ENCODE data around the gene TGFA. TPM values are rescaled to one million over a fixed set of nuclear protein-coding genes. Genes with fewer than 3 reads are reported as not detected.

TGFA gene
- total RNA-seq, 1 donor from 2014 or later = 1.0 TPM

DNA sequence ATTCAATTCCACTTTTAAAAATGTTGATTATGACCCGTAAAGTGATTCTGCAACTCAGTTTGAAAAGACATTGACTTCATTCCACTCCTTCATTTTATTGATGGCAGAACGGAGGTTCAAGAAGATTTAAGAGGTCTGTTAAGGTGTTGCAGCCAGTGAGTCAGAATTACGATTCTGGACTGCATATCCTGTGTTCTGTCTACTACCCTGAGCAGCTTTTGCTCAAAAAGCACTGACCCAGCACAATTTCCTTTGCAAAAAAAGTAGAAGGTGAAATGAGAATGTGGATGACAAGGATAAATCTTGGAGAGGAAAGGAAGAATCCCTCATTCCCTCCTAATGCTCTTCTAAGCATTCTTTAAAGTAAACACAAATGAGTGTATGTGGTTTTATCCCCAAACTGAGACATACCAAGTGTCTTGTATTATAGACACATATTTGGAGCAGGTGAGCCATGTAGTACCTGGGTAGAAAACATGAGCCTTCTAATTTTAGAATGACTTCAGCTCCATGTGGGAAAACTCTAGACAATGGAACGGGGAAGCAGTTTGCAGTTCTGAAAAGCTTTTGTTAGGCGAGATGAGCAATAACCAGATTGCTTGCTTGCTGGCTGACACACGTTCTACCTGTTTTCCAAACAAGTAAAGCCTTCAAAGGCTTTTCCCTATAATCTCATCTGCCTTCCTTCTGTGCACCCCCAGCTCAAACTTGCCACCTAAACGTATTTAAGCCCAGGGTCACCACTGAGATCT is 44.7 kb downstream of the TGFA start:
- no peak for DNase-seq (ENCODE audit: missing footprints)
- intact Hi-C loops (cut with DNase I) = no loop called here
- ATAC-seq = no peak

GRCh38 chr2:70505613-70506391 is 47.8 kb downstream of the TGFA start:
- intact Hi-C loops (cut with DNase I) = no loop called here
- ATAC-seq (no peak), DNase-seq (ENCODE audit: missing footprints) (no peak)

DNA sequence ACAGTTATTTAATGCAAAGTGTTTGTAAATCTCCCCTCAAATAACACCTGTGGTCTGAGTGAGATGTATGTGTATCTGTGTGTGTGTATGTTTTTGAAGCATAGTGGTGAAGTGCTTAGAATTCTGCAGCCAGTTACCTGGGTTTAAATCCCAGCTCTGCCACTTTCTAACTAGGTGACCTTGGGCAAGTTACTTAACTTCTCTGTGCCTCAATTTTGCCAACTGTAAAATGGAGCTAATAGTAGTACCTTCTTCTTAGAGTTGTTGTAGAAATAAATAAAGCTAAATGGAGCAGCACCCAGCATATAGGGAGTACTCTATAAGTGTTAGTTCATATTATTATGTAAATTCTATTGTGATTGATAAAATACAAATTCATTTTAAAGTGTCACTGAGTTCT is 48.9 kb downstream of the TGFA start:
- DNase-seq (ENCODE audit: missing footprints) (no peak), ATAC-seq (no peak)
- intact Hi-C loops (cut with DNase I) = no loop called here

DNA sequence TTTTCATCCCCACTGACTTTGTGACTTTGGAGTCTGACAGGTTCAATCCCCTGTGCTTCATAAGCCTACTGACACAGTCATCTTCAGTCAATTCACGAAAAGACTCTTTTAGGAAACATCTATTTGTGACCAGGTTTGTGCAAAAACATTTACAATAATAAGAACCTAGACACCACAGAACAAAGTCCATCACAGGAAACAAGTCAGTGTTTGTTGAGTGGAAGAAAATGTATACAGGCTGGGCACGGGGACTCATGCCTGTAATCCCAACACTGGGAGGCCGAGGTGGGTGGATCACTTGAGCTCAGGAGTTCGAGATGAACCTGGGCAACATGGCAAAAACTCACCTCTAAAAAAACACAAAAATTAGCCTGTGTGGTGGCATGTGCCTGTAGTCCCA is 49.7 kb downstream of the TGFA start:
- intact Hi-C loops (cut with DNase I) = no loop called here
- DNase-seq (ENCODE audit: missing footprints) = no peak
- no peak for ATAC-seq

DNA sequence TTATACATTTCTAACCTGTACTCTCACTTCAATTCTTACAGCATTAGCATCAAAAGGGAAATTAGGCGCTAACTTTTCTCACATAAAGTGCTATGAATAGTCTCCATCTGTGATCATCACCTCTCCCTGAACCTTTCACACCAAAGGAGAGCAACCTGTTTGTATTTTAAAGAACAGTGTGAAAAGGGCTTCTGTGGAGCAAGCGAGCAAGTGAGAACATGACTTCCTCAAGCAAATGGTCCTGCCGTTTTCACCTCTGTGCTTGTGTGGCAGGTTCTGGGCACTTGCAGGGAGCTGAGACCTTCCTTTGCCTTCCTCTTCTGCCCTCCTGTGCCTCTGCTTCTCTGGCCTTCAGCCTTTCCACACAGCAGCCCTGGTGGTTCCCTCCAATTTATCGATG is 51.9 kb downstream of the TGFA start:
- intact Hi-C loops (cut with DNase I) = no loop called here
- DNase-seq (ENCODE audit: missing footprints) = no peak

DNA sequence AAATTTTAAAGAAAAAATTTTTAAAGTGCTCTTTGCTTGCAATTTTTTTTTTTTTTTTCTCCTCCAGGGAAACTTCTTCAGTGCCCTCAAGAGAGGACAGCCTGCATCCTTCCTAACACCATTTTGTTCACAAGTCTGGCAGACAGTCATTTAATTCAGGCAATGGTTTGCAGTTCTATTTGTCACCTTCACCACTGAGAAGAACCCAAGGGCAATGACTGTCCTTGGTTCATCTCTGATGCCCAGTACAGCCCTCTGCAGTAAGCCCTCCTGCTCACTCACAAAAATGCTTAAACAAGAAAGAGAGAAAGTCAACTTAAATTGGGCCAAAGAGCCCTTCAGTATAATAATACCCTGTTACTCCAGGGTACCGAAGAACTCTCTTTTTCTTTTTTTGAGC is 52.4 kb downstream of the TGFA start:
- intact Hi-C loops (cut with DNase I) = no loop called here
- ATAC-seq (no peak), DNase-seq (ENCODE audit: missing footprints) (no peak)

More for the DNA sequence above, 51.9 kb downstream of the TGFA start:
- no peak for ATAC-seq

- ATAC-seq (no peak), DNase-seq (ENCODE audit: missing footprints) (no peak)
- intact Hi-C loops (cut with DNase I) = no loop called here
Observed at GRCh38 chr2:70499253-70499652, 54.4 kb downstream of the TGFA start.

GRCh38 chr2:70498528-70498927 is 55.1 kb downstream of the TGFA start:
- no peak for ATAC-seq
- no peak for DNase-seq (ENCODE audit: missing footprints)
- intact Hi-C loops (cut with DNase I) = no loop called here

DNA sequence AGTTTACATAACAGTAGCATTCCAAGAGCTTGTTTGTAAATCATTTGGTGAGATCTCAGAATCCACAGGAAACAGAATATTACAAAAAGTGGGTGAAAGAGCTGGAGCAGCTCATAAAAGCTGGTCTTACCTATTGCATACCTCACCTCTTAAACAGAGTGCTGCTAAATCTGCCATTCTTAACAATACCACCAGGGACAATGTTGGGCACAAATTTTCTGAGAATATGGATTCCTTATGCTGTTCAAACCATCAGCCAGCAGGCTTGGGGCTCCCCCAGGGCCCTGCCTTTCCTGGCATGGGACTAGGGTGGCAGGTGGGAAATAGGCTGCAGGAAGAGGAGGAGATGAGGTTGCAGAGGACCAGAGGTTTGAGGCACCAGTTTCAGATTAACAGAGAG is 55.6 kb downstream of the TGFA start:
- intact Hi-C loops (cut with DNase I) = no loop called here
- ATAC-seq (no peak), DNase-seq (ENCODE audit: missing footprints) (no peak)

DNA sequence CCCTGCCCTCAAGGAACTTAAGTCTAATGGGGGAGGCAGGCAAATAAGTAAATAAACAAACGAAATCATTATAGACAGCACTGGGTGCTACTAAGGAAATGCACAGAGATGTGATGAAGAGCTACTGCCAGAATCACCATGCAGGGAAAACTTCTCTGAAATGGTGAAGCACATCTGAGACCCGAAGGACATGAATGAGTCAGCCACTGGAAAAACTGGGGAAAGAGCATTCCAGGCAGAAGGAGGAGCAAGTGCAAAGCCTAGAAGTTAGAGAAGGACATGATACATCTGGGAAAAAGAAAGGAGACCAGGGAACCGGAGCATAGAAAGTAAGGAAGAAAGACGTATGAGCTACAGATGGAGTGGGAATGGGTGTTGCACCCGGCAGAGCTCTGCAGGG is 56.8 kb downstream of the TGFA start:
- DNase-seq (ENCODE audit: missing footprints) (no peak), ATAC-seq (no peak)
- intact Hi-C loops (cut with DNase I) = no loop called here

GRCh38 chr2:70494293-70494886 is 59.2 kb downstream of the TGFA start:
- ATAC-seq (no peak), DNase-seq (ENCODE audit: missing footprints) (no peak)
- intact Hi-C loops (cut with DNase I) = no loop called here

- ATAC-seq (no peak), DNase-seq (ENCODE audit: missing footprints) (no peak)
- intact Hi-C loops (cut with DNase I) = no loop called here
Observed at GRCh38 chr2:70490381-70490780, 63.2 kb downstream of the TGFA start.

GRCh38 chr2:70489165-70489564 is 64.5 kb downstream of the TGFA start:
- ATAC-seq (no peak), DNase-seq (ENCODE audit: missing footprints) (no peak)
- intact Hi-C loops (cut with DNase I) = no loop called here

DNA sequence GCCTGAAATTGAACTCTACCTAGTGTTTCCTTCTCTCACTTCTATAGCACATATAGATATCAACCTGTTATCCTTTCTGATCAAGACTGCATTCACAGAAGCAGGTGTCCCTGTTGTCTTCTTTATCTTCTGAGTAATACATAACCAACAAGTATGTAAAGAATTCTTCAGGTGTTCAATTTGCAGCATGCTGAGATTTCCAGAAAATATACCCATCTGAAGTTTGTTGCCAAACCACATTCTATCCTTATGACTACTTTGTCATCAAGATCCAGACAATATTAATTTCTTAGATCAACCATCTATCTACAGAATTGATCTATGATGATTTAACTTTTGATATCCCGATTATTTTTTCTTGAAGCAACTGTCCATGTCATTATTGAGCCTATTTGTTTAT is 69.5 kb downstream of the TGFA start:
- no peak for ATAC-seq
- intact Hi-C loops (cut with DNase I) = no loop called here
- no peak for DNase-seq (ENCODE audit: missing footprints)

DNA sequence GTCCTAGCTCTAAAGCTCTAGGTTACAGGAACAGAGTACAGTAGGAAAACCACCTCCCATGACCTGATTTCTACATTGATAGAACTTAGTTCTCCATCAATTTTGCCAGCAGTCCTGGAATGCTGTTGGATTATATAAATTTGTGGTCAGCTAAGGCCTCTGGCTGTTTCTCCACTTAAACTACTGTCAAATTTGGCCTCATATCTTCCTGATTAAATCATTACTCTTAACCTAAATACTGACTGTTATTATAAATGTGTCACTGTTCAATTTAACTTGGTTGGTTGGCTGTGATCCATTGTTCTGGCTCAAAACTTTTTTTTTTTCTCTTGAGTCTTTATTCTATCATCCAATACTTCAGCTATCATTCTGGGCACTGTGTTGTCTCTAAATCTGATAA is 71.2 kb downstream of the TGFA start:
- ATAC-seq (no peak), DNase-seq (ENCODE audit: missing footprints) (no peak)
- intact Hi-C loops (cut with DNase I) = no loop called here

- ATAC-seq = no peak
- no peak for DNase-seq (ENCODE audit: missing footprints)
- intact Hi-C loops (cut with DNase I) = no loop called here
Observed at GRCh38 chr2:70480468-70480867, 73.2 kb downstream of the TGFA start.

DNA sequence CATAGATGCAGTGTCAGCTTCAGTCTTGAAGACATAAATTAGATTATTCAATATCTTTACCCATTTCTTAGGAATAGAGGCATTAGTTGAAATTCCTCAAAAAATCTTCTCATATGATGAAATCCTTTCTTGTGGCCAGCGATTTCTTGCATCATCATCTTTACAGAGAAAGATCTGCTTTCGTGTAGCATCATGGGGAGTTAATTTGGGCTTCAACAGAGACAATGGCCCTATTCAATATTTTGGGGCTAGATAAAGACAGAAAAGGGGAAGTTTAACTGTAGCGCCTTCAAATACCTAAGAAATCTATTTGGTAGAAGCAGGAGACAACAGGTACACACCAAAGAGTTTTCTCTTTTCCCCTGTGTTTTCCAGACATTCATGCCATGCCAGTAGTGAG is 73.8 kb downstream of the TGFA start:
- intact Hi-C loops (cut with DNase I) = no loop called here
- ATAC-seq (no peak), DNase-seq (ENCODE audit: missing footprints) (no peak)

DNA sequence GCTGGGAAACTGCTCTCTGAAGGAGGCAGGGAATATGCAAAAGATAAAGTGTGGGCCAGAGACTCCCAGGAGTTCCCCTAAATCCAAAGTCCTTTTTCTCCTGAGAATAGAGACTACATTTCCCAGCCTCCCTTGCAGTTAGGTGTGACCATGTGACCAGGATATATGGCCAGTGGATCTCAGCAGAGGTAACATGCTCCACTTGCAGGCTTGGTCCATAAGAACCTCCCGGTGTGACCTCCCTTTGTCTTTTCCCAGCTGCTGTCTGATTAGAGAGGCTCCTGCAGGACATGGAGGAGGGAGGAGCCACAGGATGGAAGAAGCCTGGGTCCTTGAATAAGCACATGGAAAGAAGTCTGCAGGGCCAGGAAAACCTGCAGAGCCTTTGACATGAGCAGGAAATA is 76.2 kb downstream of the TGFA start:
- ATAC-seq (no peak), DNase-seq (ENCODE audit: missing footprints) (no peak)
- intact Hi-C loops (cut with DNase I) = no loop called here

GRCh38 chr2:70475266-70475665 is 78.4 kb downstream of the TGFA start:
- no peak for ATAC-seq
- no peak for DNase-seq (ENCODE audit: missing footprints)
- intact Hi-C loops (cut with DNase I) = no loop called here

DNA sequence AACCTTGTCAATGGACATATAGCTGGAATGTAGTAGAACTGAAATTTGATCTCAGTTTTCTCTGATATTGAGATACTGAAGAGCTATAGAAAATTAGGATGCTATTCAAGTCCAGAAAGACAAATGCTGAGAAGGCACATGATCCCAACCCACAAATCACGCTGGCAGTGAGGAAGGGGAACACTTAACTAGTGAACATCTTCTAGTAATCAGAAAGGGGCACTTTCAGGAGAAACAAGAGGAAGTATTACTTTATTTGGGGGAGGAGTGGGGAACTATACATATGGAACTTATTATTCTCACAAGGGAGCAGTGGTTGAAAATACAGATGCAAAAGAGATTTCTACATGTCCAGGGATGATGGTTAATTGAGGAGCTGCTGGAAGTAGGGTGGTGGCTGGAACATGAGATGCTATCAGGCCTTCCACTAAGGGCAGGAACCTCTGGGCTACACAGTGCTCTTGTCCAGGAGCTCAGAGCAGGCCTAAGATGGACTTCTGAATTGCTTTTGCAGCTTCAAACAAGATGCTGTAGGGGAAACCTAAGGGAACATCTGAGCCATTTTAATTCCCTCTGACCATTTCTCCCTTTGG is 79.3 kb downstream of the TGFA start:
- ATAC-seq (no peak), DNase-seq (ENCODE audit: missing footprints) (no peak)
- intact Hi-C loops (cut with DNase I) = no loop called here
